GM19238 (cell line): ENCODE data around the gene ZNF678.
A peak's percentile ranks its signal among the peaks of the same experiment; 100 is the strongest.

ENCODE experiments used
- DNase-seq: peaks from one replicate; pipeline ENCODE4 v3.0.0; 2011; ENCODE audit warnings: low spot score; ENCODE audit not compliant: insufficient read length

ZNF678 gene

GRCh38 chr1:227563324-227564201, at the start of gene ZNF678:
ZNF678 (plus strand) TSS chr1:227563556; CDS start chr1:227650992, 87,436 bp downstream.
- DNase-seq = peak; percentile 95

GRCh38 chr1:227518876-227519275, 44.5 kb upstream of the ZNF678 start:
- no peak for DNase-seq

GRCh38 chr1:227521782-227522181, 41.6 kb upstream of the ZNF678 start:
- no peak for DNase-seq

- DNase-seq = no peak
These were observed 36.8 kb upstream of the ZNF678 start for GRCh38 chr1:227526524-227526923.

- no peak for DNase-seq
These were observed 31.2 kb upstream of the ZNF678 start for GRCh38 chr1:227532019-227532619.

GRCh38 chr1:227540170-227541098, 22.9 kb upstream of the ZNF678 start:
- DNase-seq = no peak

GRCh38 chr1:227541129-227541528, 22.2 kb upstream of the ZNF678 start:
- no peak for DNase-seq

GRCh38 chr1:227541796-227542152, 21.6 kb upstream of the ZNF678 start:
- no peak for DNase-seq

GRCh38 chr1:227542153-227543120, 20.9 kb upstream of the ZNF678 start:
- peak; percentile 82 for DNase-seq

- no peak for DNase-seq
These were observed 19.9 kb upstream of the ZNF678 start for GRCh38 chr1:227543283-227544066.

GRCh38 chr1:227544067-227545050, 19.0 kb upstream of the ZNF678 start:
- DNase-seq = no peak

- DNase-seq = no peak
These were observed 18.0 kb upstream of the ZNF678 start for GRCh38 chr1:227545361-227545760.

- DNase-seq = no peak
These were observed 17.3 kb upstream of the ZNF678 start for GRCh38 chr1:227546059-227546458.

- no peak for DNase-seq
These were observed 16.6 kb upstream of the ZNF678 start for GRCh38 chr1:227546598-227547309.

- no peak for DNase-seq
These were observed 15.8 kb upstream of the ZNF678 start for GRCh38 chr1:227547310-227548118.

- no peak for DNase-seq
These were observed 15.3 kb upstream of the ZNF678 start for GRCh38 chr1:227548119-227548397.

- DNase-seq = no peak
These were observed 14.9 kb upstream of the ZNF678 start for GRCh38 chr1:227548448-227548847.
